ENCODE data around the gene MRGPRD. TPM values are rescaled to one million over a fixed set of nuclear protein-coding genes. Genes with fewer than 3 reads are reported as not detected.

Gene MRGPRD
- total RNA-seq, 1 donor from 2014 or later: not detected

DNA sequence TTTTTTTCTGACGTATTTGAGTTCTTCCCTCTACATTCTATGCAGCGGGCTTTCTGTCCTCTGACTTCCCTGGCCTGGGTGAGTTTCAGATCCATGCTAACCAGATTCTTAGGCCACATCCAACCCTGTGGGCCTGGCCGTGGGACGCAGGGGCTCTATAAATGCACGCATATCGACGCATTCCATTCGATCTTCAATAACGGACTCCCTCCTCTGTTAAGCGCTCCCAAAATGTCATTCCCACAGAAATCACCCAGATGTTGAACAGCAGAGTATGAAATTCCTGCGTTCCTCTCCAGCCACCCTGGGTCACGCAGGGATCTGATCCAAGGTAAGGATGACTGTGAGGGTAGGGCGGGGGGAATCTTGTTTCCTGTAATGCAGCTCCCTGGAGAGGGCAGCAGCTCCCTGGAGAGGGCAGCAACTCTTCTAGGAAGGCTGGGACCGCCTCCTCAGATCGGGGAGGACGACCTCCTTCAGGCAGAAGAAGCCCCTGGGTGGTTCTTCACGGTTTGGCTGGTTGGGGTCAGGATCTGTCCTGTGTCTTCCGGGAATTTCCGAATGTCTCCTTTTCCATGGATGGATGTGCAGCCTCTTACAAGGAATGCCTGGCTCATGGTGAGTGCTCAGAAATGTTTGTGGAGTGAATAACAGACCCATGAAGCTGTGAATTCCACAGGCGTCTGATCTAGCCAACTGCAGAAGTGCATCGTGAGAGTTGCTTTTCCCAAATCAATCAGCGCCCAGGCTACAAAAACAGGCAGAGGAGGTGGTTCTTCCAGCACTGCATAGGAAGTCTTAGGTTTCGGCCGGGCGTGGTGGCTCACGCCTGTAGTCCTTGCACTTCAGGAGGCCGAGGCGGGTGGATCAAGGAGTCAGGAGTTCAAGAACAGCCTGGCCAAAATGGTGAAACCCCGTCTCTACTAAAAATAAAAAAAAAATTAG is 12.2 kb downstream of the MRGPRD start:
- no peak for ATAC-seq

DNA sequence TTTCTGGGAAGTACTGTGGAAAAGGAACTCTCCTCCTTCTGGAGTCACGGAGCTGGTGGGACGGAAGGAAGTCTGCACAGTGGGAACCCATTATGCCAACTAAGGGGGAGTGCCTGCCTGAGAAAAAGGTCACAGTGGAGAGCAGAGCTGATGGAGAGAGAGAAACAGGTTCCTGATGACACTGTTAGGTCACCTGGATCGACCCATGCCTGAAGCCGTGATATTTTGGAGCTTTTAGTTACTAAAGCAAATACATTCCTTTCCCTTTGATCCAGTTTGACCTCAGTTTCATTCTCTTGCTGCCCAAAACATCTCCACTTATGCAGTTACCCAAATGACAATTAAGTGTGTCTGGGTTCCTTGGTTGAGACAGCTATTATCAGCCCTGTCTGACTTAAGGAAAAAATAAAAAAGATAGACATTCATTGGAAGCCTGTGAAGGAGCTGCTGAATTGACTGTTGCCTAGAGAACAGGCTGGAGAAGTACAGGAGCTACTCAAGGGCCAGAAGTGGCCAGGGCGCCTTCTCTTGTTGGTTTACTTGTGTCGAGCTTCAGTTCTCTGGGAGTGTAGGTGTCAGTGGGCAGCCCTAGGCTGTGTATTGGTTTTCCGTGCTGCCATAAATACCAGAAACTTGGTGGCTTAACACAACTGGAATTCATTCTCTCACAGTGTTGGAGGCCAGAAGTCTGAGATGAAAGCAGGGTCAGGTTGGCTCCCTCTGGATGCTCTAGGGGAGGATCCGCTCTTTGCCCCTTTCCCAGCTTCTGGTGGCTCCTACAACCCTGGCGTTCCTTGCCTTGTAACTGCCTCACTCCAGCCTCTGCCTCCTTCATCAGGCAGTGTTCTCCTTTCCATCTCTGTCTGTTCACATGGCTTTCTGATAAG is 13.6 kb downstream of the MRGPRD start:
- no peak for ATAC-seq

DNA sequence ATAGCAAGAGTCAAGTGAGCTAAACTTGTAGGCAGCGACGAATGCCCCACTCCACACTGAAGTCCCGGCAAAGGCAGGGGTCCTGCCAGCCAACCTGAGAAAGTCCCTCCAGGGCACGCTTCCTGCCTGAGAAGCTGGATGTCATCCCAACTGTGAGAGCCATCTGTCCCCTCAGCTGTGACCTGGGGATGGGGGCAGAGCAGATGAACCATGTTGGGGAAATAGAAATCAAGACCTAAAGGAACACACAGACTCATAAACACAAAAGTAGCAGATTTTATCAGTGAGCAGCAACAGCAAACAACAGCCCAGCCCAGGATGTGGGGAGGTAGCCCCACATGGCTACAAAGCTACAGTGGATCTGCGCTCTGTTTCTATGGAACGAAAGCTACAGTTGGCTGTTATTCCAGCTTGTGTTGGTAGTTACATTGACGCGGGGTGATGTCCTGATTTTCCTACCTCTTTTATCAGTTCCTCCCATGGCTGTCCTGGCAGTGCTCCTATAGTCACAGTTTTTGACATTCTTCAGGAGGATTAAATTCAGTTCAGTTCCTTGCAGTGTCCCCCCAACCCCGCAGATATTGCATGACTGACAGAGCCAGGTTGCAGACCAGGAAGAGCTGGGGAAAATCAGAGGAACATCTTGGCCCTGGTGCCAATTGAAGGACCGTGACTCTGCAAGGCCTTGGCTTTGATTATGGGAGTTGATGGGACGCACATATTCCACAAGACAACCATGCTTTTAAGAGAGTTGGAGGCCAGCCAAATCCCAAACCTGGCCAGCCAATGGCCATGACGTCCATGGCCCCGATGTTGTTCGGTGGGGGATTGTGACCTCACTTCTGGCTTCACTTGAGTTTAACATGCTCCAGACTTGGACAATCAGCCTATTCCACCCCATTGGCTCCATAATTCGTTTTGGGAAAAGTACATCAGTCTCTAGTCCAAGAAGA is 14.6 kb downstream of the MRGPRD start:
- ATAC-seq: no peak

DNA sequence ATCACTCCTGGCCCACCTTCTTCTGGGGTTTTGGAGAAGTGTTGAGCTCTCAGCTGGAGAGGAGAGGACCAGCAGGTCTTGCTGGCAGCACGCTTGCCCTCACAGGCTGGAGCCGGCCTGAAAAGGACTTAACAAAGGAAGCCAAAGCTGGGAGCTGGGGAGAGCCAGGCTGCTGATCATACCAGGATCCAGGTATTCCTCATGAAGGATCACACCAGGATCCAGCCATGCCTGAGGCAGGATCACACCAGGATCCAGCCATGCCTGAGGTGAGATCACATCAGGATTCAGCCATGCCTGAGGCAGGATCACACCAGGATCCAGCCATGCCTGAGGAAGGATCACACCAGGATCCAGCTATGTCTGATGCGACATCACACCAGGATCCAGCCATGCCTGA is 17.0 kb downstream of the MRGPRD start:
- peak; percentile 66 for ATAC-seq

DNA sequence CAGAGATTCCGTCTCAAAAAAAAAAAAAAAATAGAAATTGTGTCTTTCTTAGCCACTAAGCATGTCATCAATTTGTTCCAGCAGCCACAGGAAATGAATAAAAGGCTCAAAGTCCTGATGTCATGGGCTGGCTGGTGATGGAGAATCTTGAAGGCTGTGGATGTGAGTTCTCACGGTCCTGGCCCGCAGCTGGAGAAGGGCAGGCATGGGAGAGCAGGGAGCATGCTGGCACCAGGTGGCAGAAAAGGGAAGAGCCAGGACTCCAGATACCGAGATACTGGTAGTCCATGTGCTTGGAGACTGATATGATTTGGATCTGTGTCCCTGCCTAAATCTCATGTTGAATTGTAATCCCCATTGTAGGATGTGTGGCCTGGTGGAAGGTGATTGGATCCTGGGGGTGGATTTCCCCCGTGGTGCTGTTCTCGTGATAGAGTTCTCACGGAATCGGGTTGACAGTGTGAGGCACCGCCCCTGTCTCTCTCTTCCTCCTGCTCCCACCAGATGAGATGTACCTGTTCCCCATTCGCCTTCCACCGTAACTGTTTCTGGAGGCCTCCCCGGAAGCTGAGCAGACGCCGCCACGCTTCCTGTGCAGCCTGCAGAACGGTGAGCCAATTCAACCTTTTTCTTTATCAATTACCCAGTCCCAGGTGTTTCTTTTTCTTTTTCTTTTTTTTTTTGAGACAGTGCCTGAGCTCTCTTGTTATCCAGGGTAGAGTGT is 18.1 kb downstream of the MRGPRD start:
- ATAC-seq: no peak

DNA sequence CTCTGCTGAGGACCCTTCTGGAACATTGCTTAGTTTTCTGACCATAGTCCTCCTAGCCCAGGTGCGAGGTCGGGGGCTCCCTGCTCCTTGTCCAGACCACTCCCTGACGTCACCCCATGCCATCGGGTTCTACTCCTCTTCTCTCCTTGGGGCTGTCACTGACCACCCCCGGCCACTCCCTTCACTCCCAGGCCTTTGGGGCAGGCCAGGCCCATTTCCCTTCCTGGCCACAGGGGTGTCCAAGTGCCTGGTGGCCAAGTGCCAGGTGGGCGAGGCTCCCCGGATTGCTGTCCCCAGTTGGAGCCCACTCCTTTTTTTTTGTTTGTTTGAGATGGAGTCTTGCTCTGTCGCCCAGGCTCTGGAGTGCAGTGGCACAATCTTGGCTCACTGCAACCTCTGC is 19.5 kb downstream of the MRGPRD start:
- ATAC-seq: no peak

DNA sequence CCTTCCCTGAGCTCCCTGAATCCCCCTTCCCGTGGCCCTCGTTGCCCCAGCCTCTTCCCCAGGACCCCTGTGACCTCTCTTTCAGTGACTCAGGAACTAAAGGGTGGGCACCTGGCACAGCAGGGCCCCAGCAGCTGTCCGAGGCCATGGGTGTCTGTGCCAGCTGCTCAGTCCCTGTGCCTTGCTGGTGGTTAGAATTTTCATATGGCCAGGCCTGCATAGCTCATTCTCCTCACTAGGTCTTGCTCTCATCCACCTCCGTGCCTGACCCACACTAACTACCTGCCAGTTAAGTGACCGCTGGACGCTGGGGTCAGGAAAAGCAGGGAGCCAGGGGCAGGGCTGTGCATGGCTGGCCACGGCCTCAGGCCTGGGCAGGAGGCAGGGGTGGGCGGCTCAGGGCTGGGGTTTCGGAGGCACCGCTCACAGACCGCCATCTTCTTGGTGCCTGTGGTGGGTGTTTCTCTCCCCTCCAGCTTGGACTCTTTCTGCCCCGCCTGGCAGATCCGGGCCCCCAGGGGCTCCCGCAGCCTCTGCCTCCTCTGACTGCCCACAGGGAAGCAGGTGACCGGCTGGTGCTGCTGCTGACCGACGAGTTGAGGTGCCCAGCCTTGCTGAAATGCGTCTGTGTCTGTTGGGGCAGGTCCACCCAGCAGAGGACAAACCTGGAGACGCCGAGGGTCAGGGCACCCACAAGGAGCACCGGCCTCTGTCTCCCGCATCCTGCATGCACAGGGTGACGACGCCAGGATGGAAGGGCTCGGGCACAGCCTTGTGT is 20.3 kb downstream of the MRGPRD start:
- ATAC-seq: no peak

DNA sequence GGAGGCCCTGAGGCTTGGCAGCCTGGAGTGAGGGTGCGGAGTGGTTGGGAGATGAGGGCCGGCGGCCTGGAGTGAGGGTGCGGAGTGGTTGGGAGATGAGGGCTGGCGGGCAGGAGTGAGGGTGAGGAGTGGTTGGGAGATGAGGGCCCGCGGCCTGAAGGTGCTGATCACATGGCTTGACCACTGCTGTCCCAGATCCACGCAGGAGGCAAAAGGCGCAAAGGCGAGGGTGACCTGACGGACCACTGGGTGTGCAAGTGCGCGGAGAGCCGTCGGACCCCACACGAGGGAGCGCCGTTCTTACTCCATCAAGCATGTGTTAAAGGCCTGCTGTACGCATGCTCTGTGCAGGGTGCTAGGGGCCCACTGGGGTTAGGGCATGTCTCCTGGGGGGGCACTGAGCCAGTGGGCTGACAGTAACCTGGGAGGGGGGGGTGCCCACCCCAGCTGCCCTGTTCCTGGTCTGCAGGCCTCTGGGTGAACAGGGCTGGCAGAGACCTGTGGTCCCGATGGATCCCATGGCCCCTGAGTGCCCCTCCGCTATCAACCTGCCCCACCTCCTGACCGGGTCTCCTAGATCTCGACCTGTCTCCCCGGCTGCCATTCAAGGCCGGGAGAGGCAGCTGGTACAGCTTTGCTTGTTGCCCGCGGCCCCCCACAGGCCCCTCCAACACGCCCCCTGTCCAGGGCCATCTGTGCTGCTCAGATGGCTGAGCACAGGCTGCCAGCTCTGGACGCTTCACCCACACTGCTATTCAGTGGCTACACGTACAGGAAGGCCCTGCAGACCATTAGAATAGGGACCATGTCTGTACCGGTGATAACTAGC is 21.1 kb downstream of the MRGPRD start:
- ATAC-seq: no peak

DNA sequence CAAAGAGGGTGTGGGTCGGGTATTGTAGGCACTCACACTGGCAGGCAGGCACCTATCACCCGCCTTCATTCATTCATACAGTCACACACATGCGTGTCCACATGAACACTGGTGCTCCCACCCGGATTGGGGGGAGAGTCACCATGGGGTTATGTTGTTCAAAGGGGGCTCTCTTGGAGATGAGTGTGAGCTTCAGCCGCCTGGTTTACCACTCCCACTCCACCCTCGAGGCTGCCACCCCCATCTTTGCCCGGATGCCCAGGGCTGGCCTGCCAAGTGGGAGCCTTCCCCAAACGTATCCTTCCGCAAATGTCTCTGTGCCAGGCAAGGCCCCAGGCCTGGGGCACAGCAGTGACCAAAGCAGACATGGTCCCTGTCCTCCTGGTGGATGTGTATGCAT is 22.6 kb downstream of the MRGPRD start:
- no peak for ATAC-seq

DNA sequence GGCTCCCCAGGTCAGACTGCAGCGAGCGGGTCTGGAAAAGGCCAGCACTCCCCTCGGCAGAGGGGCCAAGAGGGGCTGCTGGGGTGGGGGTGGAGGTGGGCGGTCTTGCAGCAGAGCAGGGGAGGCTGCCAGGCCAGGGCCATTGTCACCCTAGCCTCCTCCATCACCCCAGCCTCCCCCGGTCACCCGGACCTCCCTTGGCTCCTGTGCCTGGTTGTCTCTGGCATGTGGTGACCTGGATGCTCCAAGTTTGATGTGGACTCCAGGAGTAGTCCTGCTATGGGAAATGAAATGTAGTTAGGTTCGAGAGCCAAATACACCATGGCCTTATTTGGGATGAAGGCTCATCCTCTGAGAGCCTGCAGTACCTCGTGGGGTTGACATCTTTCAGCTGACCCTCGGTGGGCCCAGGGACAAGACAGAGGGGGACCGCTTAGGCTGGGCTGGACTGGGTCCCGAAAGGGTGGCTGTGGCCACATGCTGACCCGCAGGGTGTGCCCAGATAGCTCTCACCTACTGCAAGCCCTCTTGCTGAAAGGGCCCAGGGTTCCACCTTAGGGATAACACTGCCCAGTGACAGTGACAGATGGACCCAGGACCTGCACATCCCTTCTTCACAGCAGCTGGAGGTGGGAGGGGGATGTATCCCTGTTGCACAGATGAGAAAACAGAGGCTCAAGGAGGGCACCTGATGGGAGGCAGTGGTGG is 24.1 kb downstream of the MRGPRD start:
- no peak for ATAC-seq

DNA sequence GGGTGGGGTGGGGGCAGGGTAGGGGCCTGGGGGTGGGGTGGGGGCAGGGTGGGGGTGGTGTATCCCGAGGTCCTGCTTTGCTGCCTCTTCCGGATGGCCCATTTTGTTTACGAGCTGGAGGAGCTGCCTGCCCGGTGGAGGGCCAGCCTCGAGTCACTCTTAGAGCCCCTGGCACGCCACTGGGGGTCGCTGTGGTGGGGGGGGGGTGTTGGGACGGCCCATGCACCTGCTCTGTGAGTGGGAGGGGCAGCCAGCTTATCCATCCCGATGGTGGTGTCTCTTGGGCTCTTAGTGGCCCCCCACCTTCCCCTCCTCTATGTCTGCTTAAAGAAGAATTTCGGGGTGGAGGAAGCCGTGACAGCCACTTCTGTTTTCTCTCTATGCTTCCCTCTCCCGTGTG is 24.6 kb downstream of the MRGPRD start:
- ATAC-seq: no peak

DNA sequence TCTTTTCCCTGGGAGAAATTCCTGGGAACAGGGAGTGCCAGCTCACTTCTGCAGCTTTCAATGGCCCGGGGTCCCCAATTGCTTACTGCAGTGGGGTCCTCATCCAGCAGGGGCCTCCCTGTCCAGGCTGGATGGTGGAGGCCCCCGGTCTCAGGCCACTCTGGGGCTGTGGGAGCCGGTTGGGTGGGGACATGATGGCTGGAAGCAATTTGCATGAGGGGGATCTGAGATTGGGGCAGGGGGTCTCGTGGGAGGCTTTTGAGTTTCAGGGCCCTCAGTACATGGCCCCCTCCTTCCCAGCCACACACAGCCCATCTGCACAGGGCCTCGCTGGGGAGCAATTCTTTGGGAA is 25.2 kb downstream of the MRGPRD start:
- ATAC-seq: no peak

DNA sequence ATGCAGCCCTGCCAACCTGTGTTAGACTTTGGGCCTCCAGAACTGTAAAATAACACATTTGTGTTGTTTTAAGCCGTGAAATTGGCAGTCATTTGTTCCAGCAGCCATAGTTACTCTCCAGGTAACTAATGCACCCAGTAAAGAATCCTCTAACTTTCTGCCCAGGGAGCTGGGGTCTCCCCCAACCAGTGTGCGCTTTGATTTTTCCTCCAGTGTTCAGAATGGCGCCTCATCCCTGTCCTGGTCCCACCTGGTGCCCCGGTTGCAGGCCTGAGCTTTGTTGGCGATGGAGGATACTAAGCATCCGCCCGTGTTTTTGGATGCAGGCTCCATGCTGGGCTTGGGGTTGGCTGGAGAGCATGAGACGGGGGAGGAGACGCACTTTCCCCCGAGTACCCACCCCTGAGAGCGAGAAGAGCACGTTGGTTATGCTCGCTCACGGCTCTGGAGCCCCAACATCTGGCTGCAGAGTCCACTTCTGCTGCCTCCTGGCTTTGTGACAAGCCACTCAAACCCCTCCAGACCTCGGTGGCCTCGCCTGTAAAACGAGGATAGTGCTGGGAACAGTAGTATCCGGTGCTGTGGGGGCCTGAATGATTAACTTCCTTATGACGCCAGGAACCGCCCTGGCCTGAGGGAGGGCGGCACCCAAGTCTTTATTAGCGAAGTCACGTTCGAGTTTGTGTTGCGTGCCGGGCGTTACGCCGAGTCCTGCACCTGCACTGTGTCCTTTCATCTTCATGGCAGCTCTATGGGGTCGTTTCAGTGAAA is 25.8 kb downstream of the MRGPRD start:
- peak; percentile 63 for ATAC-seq

DNA sequence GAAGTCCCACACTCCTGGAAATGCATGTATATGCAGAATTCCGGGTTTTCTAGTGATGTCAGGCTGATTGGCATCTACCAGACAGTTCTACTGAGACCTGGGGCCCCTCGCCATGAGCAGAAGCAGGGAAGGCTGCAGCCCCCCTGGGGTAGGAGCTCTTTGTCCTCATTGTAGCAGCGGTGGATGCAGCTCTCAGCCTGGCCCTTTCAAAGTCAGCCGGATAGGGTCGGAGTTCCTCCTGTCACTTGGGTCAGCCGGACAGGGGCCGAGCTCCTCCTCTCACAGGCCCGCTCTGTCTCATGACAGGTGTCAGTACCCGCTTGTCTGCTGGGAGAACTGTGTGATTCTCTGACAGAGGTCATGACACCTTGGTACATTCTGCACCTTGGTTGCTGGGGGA is 30.0 kb downstream of the MRGPRD start:
- no peak for ATAC-seq

DNA sequence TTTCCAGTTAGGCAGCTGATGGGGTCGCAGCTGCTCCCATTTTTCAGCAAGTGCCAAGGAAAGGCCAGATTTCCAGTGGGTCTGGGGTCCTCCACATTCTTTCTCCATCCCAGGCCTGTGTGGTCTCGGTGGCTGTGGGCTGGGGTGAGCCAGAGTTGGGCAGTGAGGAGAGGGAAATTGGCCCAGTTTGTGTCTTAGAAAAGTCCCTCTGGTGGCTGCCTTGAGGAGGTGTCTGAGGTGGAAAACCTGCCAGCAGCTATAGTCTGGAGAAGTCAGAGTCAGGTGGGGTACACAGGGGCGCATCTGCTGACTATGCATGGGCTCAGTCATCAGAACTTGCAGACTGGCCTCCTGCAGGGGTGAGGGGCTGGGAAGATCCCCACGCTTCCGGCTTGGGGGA is 30.5 kb downstream of the MRGPRD start:
- ATAC-seq: no peak

DNA sequence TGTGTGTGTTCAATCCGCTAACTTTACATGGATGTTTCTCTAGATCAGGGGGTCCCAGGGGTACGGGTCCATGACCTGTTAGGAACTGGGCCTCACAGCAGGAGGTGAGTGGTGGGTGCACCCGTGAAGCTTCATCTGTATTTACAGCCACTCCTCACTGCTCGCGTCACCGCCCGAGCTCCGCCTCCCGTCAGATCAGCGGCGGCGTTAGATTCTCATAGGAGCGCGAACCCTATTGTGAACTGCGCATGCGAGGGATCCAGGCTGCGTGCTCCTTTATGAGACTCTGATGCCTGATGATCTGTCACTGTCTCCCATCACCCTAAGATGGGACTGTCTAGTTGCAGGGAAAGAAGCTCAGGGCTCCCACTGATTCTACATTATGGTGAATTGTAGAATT is 31.9 kb downstream of the MRGPRD start:
- no peak for ATAC-seq

DNA sequence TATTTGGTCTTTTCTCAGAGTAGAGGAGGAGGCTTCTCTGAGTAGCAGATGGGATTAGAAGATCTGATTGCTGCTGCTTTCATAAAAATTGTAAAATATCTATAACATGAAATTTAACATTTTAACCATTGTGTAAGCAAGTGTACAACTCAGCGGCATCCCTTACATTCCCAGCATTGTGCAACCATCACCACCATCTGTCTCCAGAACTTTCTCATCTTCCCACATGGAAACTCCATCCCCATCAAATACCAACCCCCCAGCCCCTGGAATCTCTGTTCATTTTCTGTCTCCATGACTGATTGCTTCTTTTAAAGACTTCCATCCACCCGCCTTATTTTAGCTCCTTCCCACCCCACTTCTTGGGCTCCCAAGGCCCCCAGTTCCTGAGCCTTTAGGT is 32.3 kb downstream of the MRGPRD start:
- ATAC-seq: no peak

DNA sequence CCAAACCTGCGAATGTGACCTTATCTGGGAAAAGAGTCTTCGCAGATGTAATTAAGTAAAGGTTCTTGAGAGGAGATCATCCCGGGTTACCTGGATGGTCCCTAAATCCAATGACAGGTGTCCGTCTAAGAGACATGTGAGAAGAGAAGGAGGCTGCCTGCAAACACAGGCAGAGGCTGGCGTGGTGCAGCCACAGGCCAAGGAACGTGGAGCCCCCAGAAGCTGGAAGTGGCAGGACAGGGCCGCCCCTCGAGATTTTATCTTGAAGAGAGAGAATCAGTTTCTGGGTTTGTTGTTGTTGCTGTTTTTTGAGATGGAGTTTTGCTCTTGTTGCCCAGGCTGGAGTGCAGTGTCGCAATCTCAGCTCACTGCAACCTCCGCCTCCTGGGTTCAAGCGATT is 33.6 kb downstream of the MRGPRD start:
- no peak for ATAC-seq
